Caco-2 (cell line): ENCODE measurements around the gene ZMAT3. TPM values are rescaled to one million over a fixed set of nuclear protein-coding genes. Genes with fewer than 3 reads are reported as not detected.

Source experiments
- BruUV-seq: library from RNA; stranded (reverse); fragments of 400-500 nt; replicated peaks from 2 replicates; lab custom pipeline; 2021; lab: Mats Ljungman, UMichigan
- CTCF ChIA-PET: fragments of 300-600 bp; sonication (Branson Sonifier 250); formaldehyde crosslinking; loops from one replicate; lab custom pipeline; 2022; ENCODE audit warnings: antibody characterized with exemption; lab: Charles Lee
- POLR2A ChIA-PET: fragments of 300-600 bp; sonication (Branson Sonifier 250); formaldehyde crosslinking; loops from one replicate; lab custom pipeline; 2022; ENCODE audit warnings: antibody characterized with exemption; lab: Charles Lee
- DNase-seq, 2 experiments: peaks; one replicate each; pipeline versions ENCODE4 v3.0.0 to v3.0.0-alpha.2; 2020 to 2022
- H3K27me3 ChIP-seq: replicated peaks from 2 replicates; pipeline ENCODE4 v1.6.0; 2011; ENCODE audit warnings: low read length; ENCODE audit not compliant: control insufficient read depth, insufficient read depth
- H3K36me3 ChIP-seq: 2 replicates; pipeline ENCODE4 v1.5.1; 2011; ENCODE audit warnings: low read length; ENCODE audit not compliant: control insufficient read depth, insufficient read depth
- H3K4me1 ChIP-seq: fragments of 250-450 bp; sonication (Bioruptor Pico); 2 replicates; pipeline ENCODE4 v1.5.1; 2020; ENCODE audit warnings: mild to moderate bottlenecking
- H3K4me3 ChIP-seq: 2 replicates; pipeline ENCODE4 v1.5.1; 2011; ENCODE audit warnings: low read depth, mild to moderate bottlenecking, control low read depth, low read length
- H3K9me3 ChIP-seq: fragments of 250-450 bp; sonication (Bioruptor Pico); 2 replicates; pipeline ENCODE4 v1.5.1; 2020; ENCODE audit warnings: mild to moderate bottlenecking, moderate library complexity
- H3K27ac Mint-ChIP-seq: one replicate; pipeline ENCODE4 v1.8.0; 2022; ENCODE audit warnings: mixed read lengths; ENCODE audit not compliant: unreplicated experiment
- H3K27me3 Mint-ChIP-seq: one replicate; pipeline ENCODE4 v1.8.0; 2022; ENCODE audit warnings: mixed read lengths; ENCODE audit not compliant: insufficient read depth, unreplicated experiment
- H3K36me3 Mint-ChIP-seq: one replicate; pipeline ENCODE4 v1.8.0; 2022; ENCODE audit warnings: mild to moderate bottlenecking, mixed read lengths; ENCODE audit not compliant: insufficient read depth, unreplicated experiment
- H3K4me1 Mint-ChIP-seq: one replicate; pipeline ENCODE4 v1.8.0; 2022; ENCODE audit warnings: low read depth, mixed read lengths; ENCODE audit not compliant: unreplicated experiment
- H3K4me3 Mint-ChIP-seq: one replicate; pipeline ENCODE4 v1.8.0; 2022; ENCODE audit warnings: mild to moderate bottlenecking, moderate library complexity, mixed read lengths; ENCODE audit not compliant: unreplicated experiment
- H3K9me3 Mint-ChIP-seq: one replicate; pipeline ENCODE4 v1.8.0; 2022; ENCODE audit warnings: mixed read lengths; ENCODE audit not compliant: unreplicated experiment
- CTCF ChIP-seq, 2 experiments: fragments of 200-600 bp in 1 of 2; IDR thresholded peaks; 1 replicate in 1 of 2; 2 replicates in 1 of 2; pipeline versions ENCODE4 v1.5.1 to v1.8.0; 2011 to 2022; ENCODE audit warnings: antibody characterized with exemption in 1 of 2, control low read depth in 1 of 2, inconsistent platforms in 1 of 2, low read depth in 1 of 2, low read length in 1 of 2, mild to moderate bottlenecking in 1 of 2, moderate library complexity in 1 of 2; ENCODE audit not compliant: insufficient read depth in 1 of 2, severe bottlenecking in 1 of 2, unreplicated experiment in 1 of 2
- intact Hi-C: fragments of 100-400 bp; cut with micrococcal nuclease; formaldehyde crosslinking; loops from one replicate; pipeline ENCODE4 v1.10.0; 2022; ENCODE audit not compliant: unreplicated experiment
- total RNA-seq: library from RNA; stranded (reverse); gene quantifications from 2 replicates; pipeline ENCODE4 v1.2.3, GENCODE V29; 2022

Gene ZMAT3
- total RNA-seq, 1 experiment from 2014 or later, result 7.6 TPM

GRCh38 chr3:179105881-179106280, 34.3 kb upstream of the ZMAT3 start:
- H3K36me3 Mint-ChIP-seq, result no peaks in the 10 kb centered on the region
- no peaks in the 10 kb centered on the region for H3K4me1 Mint-ChIP-seq
- no peak overlapping the region for H3K27ac Mint-ChIP-seq
- ChIA-PET POLR2A (no interaction called here), CTCF (interaction anchor here (1.3 kb wide), 1 partner anchor 210 kb away, joined by 5 read pairs; no protein-coding TSS in a partner anchor)
- no peak for TF ChIP-seq CTCF (IDR thresholded peaks at IDR 0.05; ENCODE audit: insufficient read depth in 1 of 2, low read depth in 1 of 2, low read length in 1 of 2, severe bottlenecking in 1 of 2, unreplicated experiment in 1 of 2)
- no TSS peak for BruUV-seq
- DNase-seq, result no peak
- intact Hi-C loops, result loop anchor here (1.0 to 2.0 kb wide), 3 partner anchors 27 to 215 kb away; no protein-coding TSS in a partner anchor
- peaks cover 9% of the 10 kb centered on the region for H3K9me3 Mint-ChIP-seq
- Histone ChIP-seq H3K27me3 (no peaks in the 10 kb centered on the region), H3K4me1 (no peaks in the 10 kb centered on the region), H3K36me3 (no peaks in the 10 kb centered on the region), H3K4me3 (no peak overlapping the region), H3K9me3 (peaks cover 7% of the 10 kb centered on the region; the same call in 1 of the 2 replicates)
- H3K4me3 Mint-ChIP-seq, result no peak overlapping the region
- H3K27me3 Mint-ChIP-seq, result peaks cover 10% of the 10 kb centered on the region

GRCh38 chr3:179100652-179101051, 29.0 kb upstream of the ZMAT3 start:
- intact Hi-C loops, result no loop called here
- Histone ChIP-seq H3K4me3 (no peak overlapping the region), H3K27me3 (no peaks in the 10 kb centered on the region), H3K4me1 (no peaks in the 10 kb centered on the region), H3K9me3 (no peaks in the 10 kb centered on the region), H3K36me3 (no peaks in the 10 kb centered on the region)
- POLR2A ChIA-PET, result interaction anchor here (0.6 kb wide), 1 partner anchor 176 kb away, joined by 3 read pairs; no protein-coding TSS in a partner anchor
- Mint-ChIP-seq H3K4me3 (no peak overlapping the region), H3K36me3 (no peaks in the 10 kb centered on the region), H3K27me3 (peaks cover 8% of the 10 kb centered on the region), H3K4me1 (no peaks in the 10 kb centered on the region), H3K27ac (no peak overlapping the region), H3K9me3 (no peaks in the 10 kb centered on the region)
- no TSS peak for BruUV-seq
- TF ChIP-seq CTCF (IDR thresholded peaks at IDR 0.05; ENCODE audit: insufficient read depth in 1 of 2, low read depth in 1 of 2, low read length in 1 of 2, severe bottlenecking in 1 of 2, unreplicated experiment in 1 of 2), result no peak
- no peak for DNase-seq
- CTCF ChIA-PET, result no interaction called here

GRCh38 chr3:179098388-179099077, 26.9 kb upstream of the ZMAT3 start:
- Histone ChIP-seq H3K4me1 (no peaks in the 10 kb centered on the region), H3K27me3 (no peaks in the 10 kb centered on the region), H3K4me3 (no peak overlapping the region), H3K36me3 (no peaks in the 10 kb centered on the region), H3K9me3 (no peaks in the 10 kb centered on the region)
- Mint-ChIP-seq H3K4me1 (no peaks in the 10 kb centered on the region), H3K9me3 (no peaks in the 10 kb centered on the region), H3K27ac (no peak overlapping the region), H3K27me3 (peaks cover 8% of the 10 kb centered on the region), H3K36me3 (no peaks in the 10 kb centered on the region), H3K4me3 (no peak overlapping the region)
- ChIA-PET POLR2A (interaction anchor here (0.6 kb wide), 1 partner anchor 224 kb away, joined by 3 read pairs; the partner anchor contains the start of gene ZNF639), CTCF (no interaction called here)
- intact Hi-C loops, result loop anchor here (1.0 kb wide), 1 partner anchor 83 kb away; no protein-coding TSS in a partner anchor
- no peak for TF ChIP-seq CTCF (IDR thresholded peaks at IDR 0.05; ENCODE audit: insufficient read depth in 1 of 2, low read depth in 1 of 2, low read length in 1 of 2, severe bottlenecking in 1 of 2, unreplicated experiment in 1 of 2)
- no peak for DNase-seq
- BruUV-seq, result no TSS peak
